Neural cell (in vitro differentiated cells): ENCODE data around the gene PRR5L.

Experiments
- CTCF ChIP-seq: fragments of 450-650 bp; IDR thresholded peaks from 2 replicates; pipeline ENCODE4 v1.5.1; 2014; ENCODE audit warnings: antibody characterized with exemption, mild to moderate bottlenecking, moderate library complexity; ENCODE audit not compliant: poor library complexity, severe bottlenecking
- POLR2AphosphoS5 ChIP-seq: IDR thresholded peaks from 2 replicates; pipeline ENCODE4 v1.6.1; 2012

GRCh38 chr11:36421546-36422155 is 125.6 kb downstream of the PRR5L start:
- no peak for TF ChIP-seq POLR2AphosphoS5
- no peak for TF ChIP-seq CTCF
